Measurements from ENCODE around the gene IVD. TPM values are rescaled to one million over a fixed set of nuclear protein-coding genes. Genes with fewer than 3 reads are reported as not detected.

IVD gene
- total RNA-seq, 2 experiments from 2014 or later: 38.4 to 47.1 TPM

DNA sequence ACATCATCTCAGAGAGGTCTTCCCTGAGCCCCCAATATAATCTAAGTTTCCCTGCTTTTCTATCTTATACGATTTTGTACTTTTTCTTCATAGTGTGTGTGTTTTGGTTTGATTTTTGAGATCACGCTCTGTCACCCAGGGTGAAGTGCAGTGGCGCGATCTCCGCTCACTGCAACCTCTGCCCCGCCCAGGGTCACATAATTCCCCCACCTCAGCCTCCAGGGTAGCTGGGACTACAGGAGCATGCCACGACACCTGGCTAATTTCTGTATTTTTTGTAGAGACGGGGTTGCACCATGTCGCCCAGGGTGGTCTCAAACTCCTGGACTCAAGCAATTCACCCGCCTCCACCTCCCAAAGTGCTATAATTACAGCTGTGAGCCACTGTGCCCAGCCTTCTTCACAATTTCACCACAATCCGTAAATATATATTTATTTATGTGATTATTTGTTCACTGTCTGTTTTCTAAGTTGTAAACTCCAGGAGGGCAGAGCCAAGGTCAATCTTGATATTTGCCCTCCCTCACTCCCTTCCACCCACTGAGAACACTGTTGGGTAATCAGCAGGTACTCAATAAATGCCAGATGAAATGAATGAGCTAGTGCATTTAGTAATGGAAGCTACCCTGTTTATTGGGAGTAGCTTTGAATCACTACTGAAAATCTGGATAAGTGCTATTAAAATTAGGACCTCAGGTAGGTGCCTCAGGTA is 23.6 kb upstream of the IVD start:
- Mint-ChIP-seq H3K9me3 (no peaks in the 10 kb centered on the region), H3K36me3 (ENCODE audit: low read depth) (peaks cover 32% of the 10 kb centered on the region), H3K4me1 (peaks cover 35% of the 10 kb centered on the region), H3K4me3 (peak overlapping the region; percentile 100), H3K27ac (no peak overlapping the region), H3K27me3 (peaks cover 4% of the 10 kb centered on the region)
- DNase-seq: no peak
- POLR2A ChIA-PET: interaction anchor here (0.7 kb wide), 1 partner anchor 387 kb away, joined by 4 read pairs; no protein-coding TSS in a partner anchor
- CTCF ChIA-PET: interaction anchor here (0.8 to 2.8 kb wide), 15 partner anchors 10 to 277 kb away, joined by 3 to 15 read pairs (median 3); no protein-coding TSS in a partner anchor

- H3K27me3 Mint-ChIP-seq: peaks cover 4% of the 10 kb centered on the region
Observed at GRCh38 chr15:40382580-40383456, 22.8 kb upstream of the IVD start, which contains the start of gene KNSTRN. TSS of gene KNSTRN (plus strand) at chr15:40382721. CDS start at chr15:40382836, 115 bp downstream.

DNA sequence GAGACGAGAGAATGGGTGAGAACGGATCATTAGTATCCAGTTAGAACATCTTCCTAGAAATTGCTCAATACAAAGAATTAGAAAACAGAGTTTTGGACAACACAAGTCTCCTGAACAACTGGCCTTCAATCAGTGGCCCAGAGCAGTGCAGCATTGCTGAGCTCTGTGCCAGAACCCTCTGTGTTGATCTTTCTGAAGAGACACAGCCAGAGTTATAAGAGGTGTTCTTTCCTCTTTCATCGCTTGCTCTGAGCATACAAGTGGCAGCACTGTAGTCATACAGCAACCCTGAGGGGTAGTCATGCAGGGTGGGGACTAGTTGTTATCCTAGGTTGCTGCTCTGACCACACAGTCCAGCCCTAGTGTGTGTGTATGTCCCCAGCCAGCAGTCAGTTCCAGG is 19.1 kb upstream of the IVD start:
- DNase-seq: no peak
- ChIA-PET CTCF (interaction anchor here (1.3 to 1.8 kb wide), 5 partner anchors 10 to 76 kb away, joined by 3 to 9 read pairs (median 6); partner anchors contain the start of gene IVD), POLR2A (no interaction called here)
- Mint-ChIP-seq H3K4me3 (no peak overlapping the region), H3K27ac (no peak overlapping the region), H3K4me1 (peaks cover 32% of the 10 kb centered on the region), H3K9me3 (no peaks in the 10 kb centered on the region), H3K36me3 (ENCODE audit: low read depth) (peaks cover 66% of the 10 kb centered on the region), H3K27me3 (no peaks in the 10 kb centered on the region)

More at GRCh38 chr15:40382580-40383456, 22.8 kb upstream of the IVD start, which contains the start of gene KNSTRN:
- H3K4me3 Mint-ChIP-seq: peak within 1 kb of the TSS; percentile 100
- H3K4me1 Mint-ChIP-seq: peaks cover 36% of the 10 kb centered on the region
- POLR2A ChIA-PET: interaction anchor here (0.7 kb wide), 1 partner anchor 388 kb away, joined by 4 read pairs; no protein-coding TSS in a partner anchor
- peaks cover 40% of the 10 kb centered on the region for H3K36me3 Mint-ChIP-seq (ENCODE audit: low read depth)
- H3K9me3 Mint-ChIP-seq: no peaks in the 10 kb centered on the region
- DNase-seq: peak; percentile 96
- peak within 1 kb of the TSS; percentile 95 for H3K27ac Mint-ChIP-seq
- CTCF ChIA-PET: interaction anchor here (0.6 to 2.8 kb wide), 14 partner anchors 9 to 278 kb away, joined by 3 to 15 read pairs (median 3); no protein-coding TSS in a partner anchor

DNA sequence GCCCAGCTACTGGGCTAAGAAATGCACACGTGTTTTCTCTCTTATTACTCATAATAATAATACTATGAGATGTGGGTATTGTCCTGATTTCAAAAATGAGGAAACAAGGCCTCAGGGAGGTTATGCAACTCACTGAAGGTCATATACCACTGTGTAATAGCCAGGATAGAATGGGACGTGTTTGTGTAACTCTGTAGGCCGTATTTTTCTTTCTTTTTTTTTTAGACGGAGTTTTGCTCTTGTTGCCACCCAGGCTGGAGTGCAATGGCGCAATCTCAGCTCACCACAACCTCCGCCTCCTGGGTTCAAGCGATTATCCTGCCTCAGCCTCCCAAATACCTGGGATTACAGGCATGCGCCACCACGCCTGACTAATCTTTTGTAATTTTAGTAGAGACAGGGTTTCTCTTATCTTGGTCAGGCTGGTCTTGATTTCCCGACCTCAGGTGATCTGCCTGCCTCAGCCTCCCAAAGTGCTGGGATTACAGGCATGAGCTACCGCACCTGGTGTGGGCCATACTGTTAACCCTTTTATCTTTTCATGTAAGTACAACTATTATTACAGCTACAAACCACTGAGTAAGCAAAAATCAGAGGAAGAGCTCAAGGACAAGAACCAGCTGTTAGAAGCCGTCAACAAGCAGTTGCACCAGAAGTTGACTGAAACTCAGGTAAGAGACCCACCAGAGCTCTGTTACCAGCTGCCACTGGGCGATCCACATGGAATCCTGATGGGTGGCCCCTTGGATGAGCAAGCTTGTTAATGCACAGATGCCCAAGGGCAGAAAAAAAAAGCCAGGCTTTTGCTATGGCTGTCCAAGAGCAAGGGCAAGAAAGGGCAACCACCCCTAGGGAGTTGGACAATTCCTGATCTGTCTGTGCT is 16.4 kb upstream of the IVD start:
- ChIA-PET CTCF (interaction anchor here (0.6 to 3.6 kb wide), 5 partner anchors 9 to 514 kb away, joined by 3 to 17 read pairs (median 3); no protein-coding TSS in a partner anchor), POLR2A (interaction anchor here (0.6 kb wide), 1 partner anchor 9 kb away, joined by 4 read pairs; no protein-coding TSS in a partner anchor)
- Mint-ChIP-seq H3K4me1 (peaks cover 16% of the 10 kb centered on the region), H3K36me3 (ENCODE audit: low read depth) (peaks cover 80% of the 10 kb centered on the region), H3K9me3 (no peaks in the 10 kb centered on the region), H3K4me3 (no peak overlapping the region), H3K27ac (no peak overlapping the region), H3K27me3 (no peaks in the 10 kb centered on the region)
- no peak for DNase-seq

DNA sequence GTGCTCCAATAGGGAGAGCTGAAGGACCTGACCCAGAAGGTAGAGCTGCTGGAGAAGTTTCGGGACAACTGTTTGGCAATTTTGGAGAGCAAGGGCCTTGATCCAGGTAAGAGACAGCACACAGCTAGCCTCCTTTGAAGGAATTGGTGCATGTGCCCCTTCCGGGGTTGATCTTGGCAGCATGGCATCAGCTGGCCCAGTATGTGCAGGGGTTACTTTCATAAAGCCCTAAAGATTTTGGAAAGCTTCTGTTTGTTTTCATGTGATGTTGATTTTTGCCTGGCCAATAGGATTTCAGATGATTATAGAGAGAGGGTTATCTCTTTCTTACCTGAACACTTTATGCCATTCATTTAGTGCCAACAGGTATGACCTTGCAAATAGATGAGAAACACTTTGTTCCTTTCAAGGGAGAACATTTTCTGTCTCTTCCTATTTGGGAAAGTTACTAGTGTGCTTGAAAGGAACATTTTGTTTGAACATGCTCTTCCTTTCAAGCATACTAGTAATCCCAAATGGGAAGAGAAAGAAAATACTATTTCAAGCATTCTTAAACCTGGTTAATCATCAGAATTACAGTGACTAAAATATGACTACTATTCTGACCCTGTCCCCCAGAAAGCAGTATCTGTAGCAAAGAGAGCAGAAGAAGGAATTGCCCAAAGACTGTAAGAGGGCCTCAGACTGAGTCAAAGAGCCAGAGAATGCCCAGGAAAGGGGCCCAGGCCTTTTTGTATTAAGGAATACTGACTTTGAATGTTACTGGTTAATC is 15.6 kb upstream of the IVD start:
- no peaks in the 10 kb centered on the region for H3K9me3 Mint-ChIP-seq
- H3K4me3 Mint-ChIP-seq: no peak overlapping the region
- H3K27me3 Mint-ChIP-seq: no peaks in the 10 kb centered on the region
- H3K36me3 Mint-ChIP-seq (ENCODE audit: low read depth): peaks cover 74% of the 10 kb centered on the region
- CTCF ChIA-PET: interaction anchor here (0.6 to 3.6 kb wide), 4 partner anchors 8 to 513 kb away, joined by 3 to 17 read pairs (median 4); no protein-coding TSS in a partner anchor
- peaks cover 7% of the 10 kb centered on the region for H3K4me1 Mint-ChIP-seq
- no peak for DNase-seq
- POLR2A ChIA-PET: interaction anchor here (0.6 kb wide), 1 partner anchor 9 kb away, joined by 4 read pairs; no protein-coding TSS in a partner anchor
- H3K27ac Mint-ChIP-seq: peak overlapping the region; percentile 43

DNA sequence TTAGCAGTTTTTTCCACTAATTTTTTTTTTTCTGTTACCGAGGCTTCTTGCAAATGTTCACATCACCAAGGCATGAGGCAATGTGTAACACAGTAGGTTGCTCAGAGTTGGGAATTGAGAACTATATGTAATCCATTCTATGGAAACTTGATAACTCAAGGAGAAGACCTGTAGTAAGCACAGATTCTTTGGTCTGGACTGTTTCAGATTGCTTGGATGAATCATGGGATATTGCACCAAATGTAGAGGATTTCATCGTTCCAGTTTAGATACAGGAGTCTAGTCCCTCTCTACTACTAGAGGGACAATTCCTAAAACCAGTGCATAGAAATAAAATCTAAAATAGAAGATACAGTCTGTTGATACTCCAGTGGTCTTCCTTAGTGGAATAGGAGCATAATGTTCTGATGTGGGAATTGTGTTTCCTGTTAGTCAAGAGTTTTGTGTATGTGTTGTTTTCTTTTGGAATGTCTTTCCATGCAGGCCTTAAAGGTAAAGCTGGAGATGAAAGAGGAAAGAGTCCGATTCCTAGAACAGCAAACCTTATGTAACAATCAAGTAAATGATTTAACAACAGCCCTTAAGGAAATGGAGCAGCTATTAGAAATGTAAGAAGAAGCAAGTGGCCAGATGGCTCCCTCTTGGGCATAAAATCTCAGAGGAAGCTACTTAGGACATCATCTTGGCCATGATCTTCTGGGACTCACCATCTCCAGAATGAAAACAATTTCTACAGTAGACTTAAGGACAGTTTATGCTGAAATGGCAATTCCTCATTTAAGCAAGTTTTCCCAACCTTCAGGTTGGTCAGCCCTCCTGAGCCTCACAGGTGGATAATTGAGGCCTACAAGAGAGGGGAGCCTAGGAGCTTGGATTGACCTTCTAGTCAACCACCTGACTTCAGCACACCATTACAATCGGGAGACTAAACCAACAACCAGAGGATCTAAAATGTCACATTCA is 12.3 kb upstream of the IVD start:
- ChIA-PET POLR2A (no interaction called here), CTCF (interaction anchor here (0.7 to 1.6 kb wide), 2 partner anchors 12 to 30 kb away, joined by 3 read pairs; partner anchors contain the start of gene IVD)
- Mint-ChIP-seq H3K4me3 (no peak overlapping the region), H3K27ac (peak overlapping the region; percentile 52), H3K4me1 (peaks cover 14% of the 10 kb centered on the region), H3K27me3 (no peaks in the 10 kb centered on the region), H3K36me3 (ENCODE audit: low read depth) (peaks cover 58% of the 10 kb centered on the region), H3K9me3 (no peaks in the 10 kb centered on the region)
- DNase-seq: no peak

- POLR2A ChIA-PET: no interaction called here
- DNase-seq: no peak
- H3K27ac Mint-ChIP-seq: peak overlapping the region; percentile 67
- H3K4me1 Mint-ChIP-seq: peaks cover 30% of the 10 kb centered on the region
- CTCF ChIA-PET: interaction anchor here (0.6 to 2.0 kb wide), 12 partner anchors 8 to 378 kb away, joined by 3 to 6 read pairs (median 4); partner anchors contain the start of genes IVD and KNSTRN
- peaks cover 3% of the 10 kb centered on the region for H3K9me3 Mint-ChIP-seq
- H3K4me3 Mint-ChIP-seq: peak overlapping the region; percentile 43
- H3K27me3 Mint-ChIP-seq: no peaks in the 10 kb centered on the region
- H3K36me3 Mint-ChIP-seq (ENCODE audit: low read depth): peaks cover 26% of the 10 kb centered on the region
Observed at GRCh38 chr15:40397688-40398412, 7.7 kb upstream of the IVD start.

DNA sequence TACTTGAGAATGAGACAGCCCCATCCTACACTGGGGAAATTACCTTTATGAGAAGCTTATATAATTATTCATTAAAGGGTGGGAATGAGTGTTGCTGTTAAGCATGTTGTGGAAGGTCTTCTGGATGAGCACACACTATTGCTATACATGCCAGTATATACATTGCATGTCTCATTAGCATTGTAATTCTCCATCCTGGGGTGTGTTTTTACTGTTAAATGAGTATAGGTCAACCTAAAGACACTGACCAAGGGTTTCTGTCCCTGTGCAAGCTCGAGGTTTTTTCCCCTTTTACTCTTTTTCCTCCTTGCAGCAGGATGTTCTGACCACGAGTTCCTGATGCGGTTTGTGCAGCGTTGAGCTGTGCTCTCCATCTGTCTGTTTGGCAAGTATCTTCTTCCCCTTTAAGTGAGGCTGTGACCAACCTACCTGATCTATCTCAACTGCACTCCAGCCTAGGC is 7.2 kb upstream of the IVD start:
- ChIA-PET CTCF (interaction anchor here (0.9 to 1.8 kb wide), 7 partner anchors 9 to 70 kb away, joined by 3 to 5 read pairs (median 4); partner anchors contain the start of gene KNSTRN), POLR2A (interaction anchor here (0.6 kb wide), 1 partner anchor 9 kb away, joined by 4 read pairs; no protein-coding TSS in a partner anchor)
- H3K36me3 Mint-ChIP-seq (ENCODE audit: low read depth): peaks cover 20% of the 10 kb centered on the region
- peaks cover 30% of the 10 kb centered on the region for H3K4me1 Mint-ChIP-seq
- H3K27ac Mint-ChIP-seq: peak overlapping the region; percentile 67
- no peaks in the 10 kb centered on the region for H3K27me3 Mint-ChIP-seq
- peak overlapping the region; percentile 43 for H3K4me3 Mint-ChIP-seq
- peaks cover 3% of the 10 kb centered on the region for H3K9me3 Mint-ChIP-seq
- peak; percentile 47 for DNase-seq

GRCh38 chr15:40399370-40399769 is 6.2 kb upstream of the IVD start:
- no peak overlapping the region for H3K27ac Mint-ChIP-seq
- H3K27me3 Mint-ChIP-seq: no peaks in the 10 kb centered on the region
- H3K4me1 Mint-ChIP-seq: peaks cover 36% of the 10 kb centered on the region
- DNase-seq: no peak
- H3K4me3 Mint-ChIP-seq: no peak overlapping the region
- H3K36me3 Mint-ChIP-seq (ENCODE audit: low read depth): peaks cover 17% of the 10 kb centered on the region
- H3K9me3 Mint-ChIP-seq: peaks cover 3% of the 10 kb centered on the region
- CTCF ChIA-PET: interaction anchor here (0.5 to 1.8 kb wide), 5 partner anchors 10 to 126 kb away, joined by 3 to 4 read pairs (median 4); partner anchors contain the start of gene KNSTRN
- POLR2A ChIA-PET: interaction anchor here (0.6 kb wide), 1 partner anchor 33 kb away, joined by 3 read pairs; no protein-coding TSS in a partner anchor

Data from activated CD4-positive, alpha-beta T cell treated with anti-CD3 and anti-CD28 coated beads, Interleukin-2, amount 10 ng/mL, durations not matched to agents 7 days and 5 days (primary cell).